Heart left ventricle (tissue), 16 donors: ENCODE data around the gene SUSD1. TPM values are rescaled to one million over a fixed set of nuclear protein-coding genes. Genes with fewer than 3 reads are reported as not detected.
A peak's percentile ranks its signal among the peaks of the same experiment; 100 is the strongest.

Experiments used
- ATAC-seq, 4 donors: fragments of 200-7000 bp; cut with Tn5 transposase; one replicate each; pipeline ENCODE4 v1.9.1; 2020 to 2022; ENCODE audit warnings: moderate library complexity in 4 of 4, mild to moderate bottlenecking in 3 of 4, moderate number of reproducible peaks in 1 of 4
- DNase-seq, 5 donors: peaks; one replicate each; pipeline ENCODE4 v3.0.0-alpha.2; 2020
- H3K27ac ChIP-seq, 12 donors: fragments of 200-600 bp; sonication (generic) in 4 of 12; one replicate each; pipeline versions ENCODE4 v1.5.0 to v1.8.0; 2016 to 2022; ENCODE audit warnings: mild to moderate bottlenecking in 2 of 12
- H3K27me3 ChIP-seq, 9 donors: fragments of 200-600 bp; sonication (generic) in 2 of 9; one replicate each; pipeline versions ENCODE4 v1.5.1 to v1.8.0; 2016 to 2022; ENCODE audit warnings: mild to moderate bottlenecking in 3 of 9
- H3K36me3 ChIP-seq, 9 donors: fragments of 200-600 bp; sonication (generic) in 2 of 9; one replicate each; pipeline versions ENCODE4 v1.5.0 to v1.8.0; 2018 to 2022; ENCODE audit warnings: mild to moderate bottlenecking in 2 of 9
- H3K4me1 ChIP-seq, 12 donors: fragments of 200-600 bp; sonication (generic) in 4 of 12; one replicate each; pipeline versions ENCODE4 v1.5.0 to v1.8.0; 2016 to 2022; ENCODE audit warnings: mild to moderate bottlenecking in 3 of 12
- H3K4me3 ChIP-seq, 12 donors: fragments of 200-600 bp; sonication (generic) in 4 of 12; one replicate each; pipeline versions ENCODE4 v1.5.0 to v1.8.0; 2017 to 2022; ENCODE audit warnings: mild to moderate bottlenecking in 9 of 12, moderate library complexity in 4 of 12
- H3K9me3 ChIP-seq, 12 donors: fragments of 200-600 bp; sonication (generic) in 4 of 12; one replicate each; pipeline versions ENCODE4 v1.5.0 to v1.8.0; 2016 to 2022; ENCODE audit warnings: mild to moderate bottlenecking in 1 of 12
- CTCF ChIP-seq, 12 donors: fragments of 200-600 bp; sonication (generic) in 4 of 12; IDR thresholded peaks; one replicate each; pipeline versions ENCODE4 v1.5.0 to v1.8.0; 2018 to 2022; ENCODE audit warnings: antibody characterized with exemption in 12 of 12, mild to moderate bottlenecking in 5 of 12
- POLR2A ChIP-seq, 2 donors: fragments of 450-650 bp; IDR thresholded peaks; one replicate each; pipeline ENCODE4 v1.6.1; 2017; ENCODE audit warnings: antibody characterized with exemption in 2 of 2, mild to moderate bottlenecking in 2 of 2, moderate library complexity in 2 of 2
- WGBS, 4 donors: extraction: QIAGEN DNeasy Blood & Tissue Kit in 2 of 4; methylation state at CpG; one replicate each; pipeline versions ENCODE4 v1.1.5 to v1.1.7; 2013 to 2018; 5-methylcytosine and 5-hydroxymethylcytosine counted together
- intact Hi-C, 10 donors: fragments of 100-400 bp; cut with DNase I; formaldehyde crosslinking; loops; one replicate each; pipeline versions ENCODE4 v1.11.1 to v1.14.2; 2022
- polyA plus RNA-seq, 2 donors: library from polyadenylated mRNA; stranded (reverse); fragments of 200-250 nt; gene quantifications; one replicate each; pipeline ENCODE4 v1.2.3, GENCODE V29; 2013
- total RNA-seq, 9 donors: library from RNA; depleted of rRNA in 2 of 9; stranded (reverse); fragments of >200 nt in 2 of 9; fragmentation: NEBNext Ultra II Directional in 3 of 9; extraction: Animal tissue kit (Norgen Biotek cat#: 25700) in 3 of 9; gene quantifications; one replicate each; pipeline versions ENCODE4 v1.1.0 to v1.2.4, GENCODE V29; 2016 to 2023
- donor health status: ischemic (EF 13 %, LVEDD 7.1; RV severe dilation, severe dysfunction).
- donor health status: healthy with polysubstance abuse.
- donor health status: DM: no; HTN: yes; CAD: no.
- donor health status: DM: no; HTN: no; CAD: no.
- donor health status: ischemic (EF 25% LVEDD 6.9; RV normal size, moderate dysfunction).
- donor health status: ischemic (EF 25% LVEDD 5.7; RV mildly dilated, moderate dysfunction).
- donor health status: healthy.
- donor health status: DM: yes; HTN: yes; CAD: no.
- donor health status: ischemic (EF 35%, LVEDD 5.7; RV mildly dilated, moderate dysfunction).
- donor health status: nonischemic (EF 11% LVEDD 7.7; RV severe dilation, severe dysfunction).
- donor health status: DM: yes; HTN: yes; CAD: no.
- donor health status: PGD.
- donor health status: ischemic (EF 29% LVEDD 5.4; RV normal size, mild dysfunction).
- donor health status: nonischemic (EF 23%, LVEDD 6.1; RV moderate dilation, normal function).

Gene SUSD1
- total and polyA plus RNA-seq, 11 donors: 1.0 to 22.7 (median 6.0) TPM

GRCh38 chr9:112072721-112073638, 102.1 kb downstream of the SUSD1 start:
- no peak overlapping the region for H3K4me3 ChIP-seq
- WGBS, 4 donors: 65 to 76% (median 69%) methylated on average over 9 of the region's 9 CpGs
- peaks cover 0 to 78% (median 13%) of the 10 kb centered on the region in 12 donors for H3K4me1 ChIP-seq
- intact Hi-C loops: loop anchor here in 7 of 10 donors (5.0 to 10.0 kb wide), 5 partner anchors 176 to 478 kb away; partner anchors contain the start of genes UGCG (in 4 of the 7), PTGR1 (in 2 of the 7) and DNAJC25 (in 1 of the 7)
- H3K9me3 ChIP-seq: no peaks in the 10 kb centered on the region
- H3K27me3 ChIP-seq: no peaks in the 10 kb centered on the region
- DNase-seq: no peak
- peak in 3 of 4 donors; percentile 19 to 33 (median 31) for ATAC-seq
- H3K27ac ChIP-seq: peak overlapping the region in 6 of 12 donors; percentile 58 to 96 (median 80)
- H3K36me3 ChIP-seq: no peaks in the 10 kb centered on the region
- TF ChIP-seq POLR2A (IDR thresholded peaks at IDR 0.05) (no peak), CTCF (IDR thresholded peaks at IDR 0.05) (no peak)

GRCh38 chr9:112069318-112070169, 105.6 kb downstream of the SUSD1 start:
- H3K27me3 ChIP-seq: no peaks in the 10 kb centered on the region
- peaks cover 0 to 62% (median 13%) of the 10 kb centered on the region in 12 donors for H3K4me1 ChIP-seq
- H3K27ac ChIP-seq: peak overlapping the region in 1 of 12 donors; percentile 67
- intact Hi-C loops: loop anchor here in 7 of 10 donors (5.0 to 10.0 kb wide), 5 partner anchors 172 to 475 kb away; partner anchors contain the start of genes UGCG (in 4 of the 7), PTGR1 (in 2 of the 7) and DNAJC25 (in 1 of the 7)
- no peak for DNase-seq
- H3K9me3 ChIP-seq: no peaks in the 10 kb centered on the region
- no peaks in the 10 kb centered on the region for H3K36me3 ChIP-seq
- no peak for TF ChIP-seq POLR2A (IDR thresholded peaks at IDR 0.05)
- TF ChIP-seq CTCF (IDR thresholded peaks at IDR 0.05): no peak
- ATAC-seq: peak in 1 of 4 donors; percentile 30
- WGBS, 4 donors: 85 to 94% (median 91%) methylated on average over 15 of the region's 15 CpGs
- H3K4me3 ChIP-seq: no peak overlapping the region

- H3K4me3 ChIP-seq: no peak overlapping the region
- TF ChIP-seq CTCF (IDR thresholded peaks at IDR 0.05): no peak
- TF ChIP-seq POLR2A (IDR thresholded peaks at IDR 0.05): no peak
- peak in 3 of 4 donors; percentile 13 to 27 (median 13) for ATAC-seq
- H3K36me3 ChIP-seq: no peaks in the 10 kb centered on the region
- no peaks in the 10 kb centered on the region for H3K9me3 ChIP-seq
- H3K27ac ChIP-seq: peak overlapping the region in 2 of 12 donors; percentile 9 to 38
- DNase-seq: peak in 1 of 5 donors; percentile 38
- peaks cover 0 to 73% (median 6%) of the 10 kb centered on the region in 12 donors for H3K4me1 ChIP-seq
- intact Hi-C loops: no loop called here
- H3K27me3 ChIP-seq: no peaks in the 10 kb centered on the region
- 59 to 66% (median 62%) methylated on average over 14 of the region's 14 CpGs for WGBS, 4 donors
These were observed 109.1 kb downstream of the SUSD1 start for GRCh38 chr9:112065806-112066606.
